Endothelial cell of umbilical vein (primary cell): ENCODE measurements around the gene NRF1. TPM values are rescaled to one million over a fixed set of nuclear protein-coding genes. Genes with fewer than 3 reads are reported as not detected.

Source experiments
- BruUV-seq: library from RNA; stranded (reverse); fragments of 400-500 nt; replicated peaks from 2 replicates; lab custom pipeline; 2021; lab: Mats Ljungman, UMichigan
- CTCF ChIA-PET: fragments of 300-600, 350-600 bp; sonication (Branson Sonifier 250); formaldehyde crosslinking; loops from one replicate; lab custom pipeline; 2021; ENCODE audit warnings: antibody characterized with exemption, inconsistent platforms; lab: Charles Lee
- POLR2A ChIA-PET: fragments of 300-600, 350-600 bp; sonication (Branson Sonifier 250); formaldehyde crosslinking; loops from one replicate; lab custom pipeline; 2021; ENCODE audit warnings: antibody characterized with exemption, inconsistent platforms; lab: Charles Lee
- DNase-seq: peaks from one replicate; pipeline ENCODE4 v3.0.0-alpha.2; 2011; ENCODE audit warnings: low read depth, low spot score
- FAIRE-seq: peaks from 2 replicates; lab custom pipeline; 2011; peaks lifted over from hg19 to GRCh38; lab: Jason Lieb, UNC
- H2AFZ ChIP-seq: 2 replicates; pipeline ENCODE4 v1.6.0; 2012; ENCODE audit warnings: low read depth, low read length, control low read depth, inconsistent platforms
- H3K27ac ChIP-seq: 2 replicates; pipeline ENCODE4 v1.5.1; 2011; ENCODE audit warnings: low read depth, mild to moderate bottlenecking, control low read depth, low read length, moderate library complexity; ENCODE audit not compliant: insufficient read depth
- H3K27me3 ChIP-seq, 2 experiments: 2 replicates each; pipeline versions ENCODE4 v1.6.0 to v1.6.1; 2011; ENCODE audit warnings: low read length in 2 of 2, mixed read lengths in 1 of 2; ENCODE audit not compliant: control insufficient read depth in 2 of 2, insufficient read depth in 2 of 2
- H3K36me3 ChIP-seq, 2 experiments: 2 replicates in 1 of 2; 3 replicates in 1 of 2; pipeline ENCODE4 v1.5.1; 2011; ENCODE audit warnings: low read length in 2 of 2, mild to moderate bottlenecking in 1 of 2, moderate library complexity in 1 of 2; ENCODE audit not compliant: control insufficient read depth in 2 of 2, insufficient read depth in 2 of 2; ENCODE audit errors: extremely low read depth in 1 of 2
- H3K4me1 ChIP-seq: 3 replicates; pipeline ENCODE4 v1.5.1; 2011; ENCODE audit warnings: mild to moderate bottlenecking, low read length; ENCODE audit not compliant: control insufficient read depth, insufficient read depth; ENCODE audit errors: extremely low read depth
- H3K4me2 ChIP-seq: 2 replicates; pipeline ENCODE4 v1.6.1; 2011; ENCODE audit warnings: low read length, control low read depth, mixed read lengths; ENCODE audit not compliant: insufficient read depth
- H3K4me3 ChIP-seq, 3 experiments: fragments of 200-600 bp in 1 of 3; sonication (generic), shearing (Covaris generic) in 1 of 3; replicated peaks in 1 of 3; 2 replicates each; pipeline ENCODE4 v1.5.1; 2011 to 2016; ENCODE audit warnings: control low read depth in 3 of 3, low read length in 3 of 3, mild to moderate bottlenecking in 2 of 3, inconsistent platforms in 1 of 3, low read depth in 1 of 3, moderate library complexity in 1 of 3; ENCODE audit not compliant: insufficient read depth in 1 of 3
- H3K79me2 ChIP-seq: 2 replicates; pipeline ENCODE4 v1.6.0; 2012; ENCODE audit warnings: low read length, inconsistent platforms; ENCODE audit not compliant: control insufficient read depth, insufficient read depth
- H3K9ac ChIP-seq: replicated peaks from 2 replicates; pipeline ENCODE3; 2011; ENCODE audit warnings: low read length, control low read depth; ENCODE audit not compliant: insufficient read depth; ENCODE audit errors: extremely low read depth
- H3K9me1 ChIP-seq: replicated peaks from 3 replicates; pipeline ENCODE4 v1.6.0; 2011; ENCODE audit warnings: mild to moderate bottlenecking, low read length; ENCODE audit not compliant: control insufficient read depth, insufficient read depth; ENCODE audit errors: extremely low read depth
- H3K9me3 ChIP-seq: replicated peaks from 2 replicates; pipeline ENCODE4 v1.5.1; 2012; ENCODE audit warnings: low read length, inconsistent platforms; ENCODE audit not compliant: control insufficient read depth, insufficient read depth
- H4K20me1 ChIP-seq: replicated peaks from 2 replicates; pipeline ENCODE3; 2011; ENCODE audit warnings: mild to moderate bottlenecking, low read length; ENCODE audit not compliant: control insufficient read depth, insufficient read depth; ENCODE audit errors: extremely low read depth
- CTCF ChIP-seq, 2 donors: IDR thresholded peaks; 1 replicate in 1 of 2; 2 replicates in 1 of 2; pipeline ENCODE4 v1.5.1; 2011; ENCODE audit warnings: low read length in 2 of 2, mild to moderate bottlenecking in 2 of 2, moderate library complexity in 2 of 2, control low read depth in 1 of 2, inconsistent platforms in 1 of 2, low read depth in 1 of 2; ENCODE audit not compliant: insufficient read depth in 1 of 2; ENCODE audit errors: extremely low read depth in 1 of 2
- EZH2 ChIP-seq: IDR thresholded peaks from 2 replicates; pipeline ENCODE4 v1.6.1; 2012; ENCODE audit warnings: borderline replicate concordance, low read depth, mild to moderate bottlenecking, moderate library complexity, low read length, inconsistent platforms; ENCODE audit not compliant: severe bottlenecking
- FOS ChIP-seq: IDR thresholded peaks from 2 replicates; pipeline ENCODE4 v1.6.1; 2011; ENCODE audit warnings: mild to moderate bottlenecking, low read length, moderate library complexity, borderline replicate concordance; ENCODE audit not compliant: insufficient read depth
- GATA2 ChIP-seq: IDR thresholded peaks from 2 replicates; pipeline ENCODE4 v1.7.0; 2011; ENCODE audit warnings: low read depth, mild to moderate bottlenecking, moderate library complexity, mixed read lengths, low read length; ENCODE audit not compliant: insufficient read length, insufficient read depth
- JUN ChIP-seq: IDR thresholded peaks from 2 replicates; pipeline ENCODE4 v1.6.1; 2011; ENCODE audit warnings: borderline replicate concordance, low read depth; ENCODE audit not compliant: insufficient read length, insufficient read depth
- MAX ChIP-seq: IDR thresholded peaks from 2 replicates; pipeline ENCODE4 v1.6.1; 2011; ENCODE audit not compliant: insufficient read depth, insufficient read length
- MYC ChIP-seq: IDR thresholded peaks from one replicate; pipeline ENCODE4 v1.6.1; 2011; ENCODE audit warnings: mild to moderate bottlenecking, low read depth, low read length
- POLR2A ChIP-seq: IDR thresholded peaks from 2 replicates; pipeline ENCODE4 v1.6.1; 2012; ENCODE audit warnings: low read depth, mild to moderate bottlenecking, control low read depth, low read length
- POLR2AphosphoS5 ChIP-seq: IDR thresholded peaks from 2 replicates; pipeline ENCODE4 v1.6.1; 2012; ENCODE audit warnings: low read depth, mild to moderate bottlenecking, control low read depth, low read length, moderate library complexity; ENCODE audit not compliant: insufficient read depth
- dilution Hi-C: fragments of 300-500 bp; cut with MboI; formaldehyde crosslinking; loops from one replicate; pipeline ENCODE4 v1.15.0; 2019; ENCODE audit warnings: low sequenced_read_pairs; ENCODE audit not compliant: extremely low pct_ligation_motif_present
- intact Hi-C: fragments of 100-400 bp; cut with micrococcal nuclease; formaldehyde crosslinking; loops from one replicate; pipeline ENCODE4 v1.10.0; 2022
- polyA plus RNA-seq, 4 experiments: library from polyadenylated mRNA; depleted of rRNA in 3 of 4; stranded (reverse) in 3 of 4; unstranded in 1 of 4; fragments of >200 nt; gene quantifications; 2 replicates each; pipeline versions ENCODE4 v1.2.1 to v1.2.3, GENCODE V29; 2011 to 2012; ENCODE audit warnings: missing spikeins in 1 of 4
- total RNA-seq: library from RNA; stranded (reverse); gene quantifications from 2 replicates; pipeline ENCODE4 v1.2.3, GENCODE V29; 2021

The NRF1 gene
- total and polyA plus RNA-seq, 2 donors (not counting 3 experiments of a cell fraction or from before 2014, with no cell fraction given), result 14.6 to 20.3 TPM

GRCh38 chr7:129689995-129690581 is 78.6 kb downstream of the NRF1 start:
- BruUV-seq, result no TSS peak
- H3K4me2 ChIP-seq, result no peak overlapping the region
- ChIA-PET CTCF (interaction anchor here (1.3 kb wide), 1 partner anchor 8 kb away, joined by 3 read pairs; no protein-coding TSS in a partner anchor), POLR2A (no interaction called here)
- H2AFZ ChIP-seq, result no peak overlapping the region
- no peaks in the 10 kb centered on the region for H3K27me3 ChIP-seq
- dilution Hi-C loops (no loop called here), intact Hi-C loops (no loop called here)
- H3K9me1 ChIP-seq, result no peaks in the 10 kb centered on the region
- TF ChIP-seq GATA2 (no peak), CTCF (IDR thresholded peaks at IDR 0.05; ENCODE audit: extremely low read depth in 1 of 2, insufficient read depth in 1 of 2, low read depth in 1 of 2, low read length in 2 of 2) (no peak), EZH2 (no peak), JUN (no peak), FOS (no peak), MAX (no peak), POLR2A (no peak), POLR2AphosphoS5 (no peak), MYC (no peak)
- no peak for FAIRE-seq
- H3K4me3 ChIP-seq, result no peak overlapping the region
- peaks cover 7% of the 10 kb centered on the region for H3K4me1 ChIP-seq
- no peaks in the 10 kb centered on the region for H4K20me1 ChIP-seq
- H3K36me3 ChIP-seq, result peaks cover 0 to 8% of the 10 kb centered on the region in 2 experiments
- H3K9me3 ChIP-seq, result no peaks in the 10 kb centered on the region
- no peaks in the 10 kb centered on the region for H3K79me2 ChIP-seq
- DNase-seq, result no peak
- H3K9ac ChIP-seq, result no peak overlapping the region
- H3K27ac ChIP-seq, result no peak overlapping the region
